Measurements from ENCODE around the gene ALDH3A2.
"Not testable (repeated sequence)": the region's sequence is repeated elsewhere in the genome, so short reads cannot be mapped to it uniquely, and the experiment has no call there.

The ALDH3A2 gene

DNA sequence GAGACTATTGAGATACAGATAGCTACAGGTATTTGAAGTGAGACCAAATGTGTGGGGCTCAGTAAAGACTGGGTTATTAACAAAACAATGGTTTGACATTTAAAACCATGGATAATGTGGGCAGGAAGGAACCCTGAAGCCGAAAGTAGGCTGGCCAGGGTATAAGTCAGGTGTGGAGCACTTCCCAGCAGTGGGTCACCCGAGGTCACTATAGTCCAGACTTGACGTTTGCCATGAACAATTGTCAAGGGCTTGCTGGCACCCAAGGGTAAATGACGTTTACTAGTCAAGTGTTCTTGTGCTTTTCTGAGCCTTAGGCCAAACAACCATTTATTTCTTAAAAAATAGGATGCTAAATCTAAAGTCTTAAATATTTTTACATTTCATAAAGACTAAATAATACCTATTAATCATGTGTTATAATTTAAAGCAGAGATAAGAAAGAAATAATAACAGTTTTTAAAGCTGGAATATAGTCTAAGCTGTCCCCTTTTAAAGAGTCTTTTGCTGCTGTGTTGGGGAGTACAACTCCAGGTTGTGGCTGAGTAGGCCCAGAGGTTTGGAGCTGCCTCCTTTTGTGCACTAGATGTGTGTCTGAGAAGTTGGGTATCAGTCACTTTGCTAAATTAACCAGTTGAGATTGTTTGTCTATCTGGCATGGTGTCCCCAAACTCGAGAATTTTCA is 15.7 kb downstream of the ALDH3A2 start:
- TF ChIP-seq CTCF (IDR thresholded peaks at IDR 0.05; ENCODE audit: insufficient read depth, low read depth, low read length, missing control alignments): no peak
- DNase-seq (ENCODE audit: low read depth): no peak
- no peak overlapping the region for H3K4me3 ChIP-seq (ENCODE audit: low read depth, low read length)

DNA sequence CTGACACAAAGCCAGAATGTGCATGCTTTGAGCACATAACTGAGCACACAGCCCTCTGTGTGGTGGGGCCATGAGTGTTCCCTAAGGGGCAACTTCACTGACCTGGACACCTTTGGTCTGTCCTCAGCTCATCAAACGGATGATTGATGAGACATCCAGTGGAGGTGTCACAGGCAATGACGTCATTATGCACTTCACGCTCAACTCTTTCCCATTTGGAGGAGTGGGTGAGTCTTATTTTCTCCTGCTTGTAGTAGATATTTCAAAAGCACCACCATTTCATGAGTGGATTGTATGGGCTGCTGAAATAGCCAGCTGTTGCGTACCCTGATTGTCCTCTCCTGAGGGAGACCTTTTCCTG is 16.2 kb downstream of the ALDH3A2 start:
- no peak overlapping the region for H3K4me3 ChIP-seq (ENCODE audit: low read depth, low read length)
- no peak for DNase-seq (ENCODE audit: low read depth)
- TF ChIP-seq CTCF (IDR thresholded peaks at IDR 0.05; ENCODE audit: insufficient read depth, low read depth, low read length, missing control alignments): no peak

- not testable (repeated sequence) for DNase-seq (ENCODE audit: low read depth); H3K4me3 ChIP-seq (ENCODE audit: low read depth, low read length)
These were observed 21.1 kb downstream of the ALDH3A2 start for GRCh38 chr17:19669680-19670079.

GRCh38 chr17:19670908-19671307 is 22.4 kb downstream of the ALDH3A2 start:
- no peak overlapping the region for H3K4me3 ChIP-seq (ENCODE audit: low read depth, low read length)
- TF ChIP-seq CTCF (IDR thresholded peaks at IDR 0.05; ENCODE audit: insufficient read depth, low read depth, low read length, missing control alignments): no peak
- DNase-seq (ENCODE audit: low read depth): no peak

- no peak overlapping the region for H3K4me3 ChIP-seq (ENCODE audit: low read depth, low read length)
- no peak for TF ChIP-seq CTCF (IDR thresholded peaks at IDR 0.05; ENCODE audit: insufficient read depth, low read depth, low read length, missing control alignments)
- DNase-seq (ENCODE audit: low read depth): no peak
These were observed 22.9 kb downstream of the ALDH3A2 start for GRCh38 chr17:19671433-19671832.

GRCh38 chr17:19672009-19672750 is 23.6 kb downstream of the ALDH3A2 start:
- no peak for TF ChIP-seq CTCF (IDR thresholded peaks at IDR 0.05; ENCODE audit: insufficient read depth, low read depth, low read length, missing control alignments)
- H3K4me3 ChIP-seq (ENCODE audit: low read depth, low read length): no peak overlapping the region
- no peak for DNase-seq (ENCODE audit: low read depth)

- no peak for DNase-seq (ENCODE audit: low read depth)
- TF ChIP-seq CTCF (IDR thresholded peaks at IDR 0.05; ENCODE audit: insufficient read depth, low read depth, low read length, missing control alignments): no peak
These were observed 25.1 kb downstream of the ALDH3A2 start for GRCh38 chr17:19673623-19674022.

More at GRCh38 chr17:19673623-19674022, 25.1 kb downstream of the ALDH3A2 start:
- H3K4me3 ChIP-seq (ENCODE audit: low read depth, low read length): no peak overlapping the region

All from GM12865 (cell line).